Neural cell (in vitro differentiated cells): ENCODE results near the gene PDLIM1. TPM values are rescaled to one million over a fixed set of nuclear protein-coding genes. Genes with fewer than 3 reads are reported as not detected.

Experiments
- H2AFZ ChIP-seq: fragments of 200-600, 300-800 bp; sonication (generic), shearing (Covaris generic); 2 replicates; pipeline ENCODE4 v1.6.0; 2014; ENCODE audit warnings: low read depth, mild to moderate bottlenecking, antibody characterized with exemption, low read length, moderate library complexity
- H3F3A ChIP-seq: fragments of 200-600 bp; shearing (Covaris generic); 2 replicates; pipeline ENCODE4 v1.6.1; 2016; ENCODE audit warnings: mild to moderate bottlenecking, moderate library complexity, mixed read lengths, antibody characterized with exemption, low read length; ENCODE audit not compliant: insufficient read depth, poor library complexity, severe bottlenecking
- H3K27ac ChIP-seq: fragments of 200-600, 300-800 bp; sonication (generic), shearing (Covaris generic); 2 replicates; pipeline ENCODE4 v1.5.1; 2014; ENCODE audit warnings: mild to moderate bottlenecking, low read length, moderate library complexity
- H3K27me3 ChIP-seq: fragments of 300-800, 200-600 bp; sonication (generic), shearing (Covaris generic); 2 replicates; pipeline ENCODE4 v1.6.0; 2014; ENCODE audit warnings: mild to moderate bottlenecking, low read depth, low read length, moderate library complexity; ENCODE audit not compliant: insufficient read depth
- H3K36me3 ChIP-seq: fragments of 300-800, 200-600 bp; sonication (generic), shearing (Covaris generic); 2 replicates; pipeline ENCODE4 v1.5.1; 2014; ENCODE audit warnings: mild to moderate bottlenecking, antibody characterized with exemption, low read length, moderate library complexity; ENCODE audit not compliant: insufficient read depth
- H3K4me2 ChIP-seq: fragments of 300-800, 200-600 bp; sonication (generic), shearing (Covaris generic); 2 replicates; pipeline ENCODE4 v1.6.0; 2014; ENCODE audit warnings: mild to moderate bottlenecking, low read length
- H3K4me3 ChIP-seq: fragments of 300-800, 200-600 bp; sonication (generic), shearing (Covaris generic); 2 replicates; pipeline ENCODE4 v1.5.1; 2014; ENCODE audit warnings: mild to moderate bottlenecking, low read length, moderate library complexity
- H3K79me2 ChIP-seq: fragments of 200-600 bp; shearing (Covaris generic); replicated peaks from 2 replicates; pipeline ENCODE4 v1.6.0; 2014; ENCODE audit warnings: mild to moderate bottlenecking, low read length, moderate library complexity; ENCODE audit not compliant: insufficient read depth
- H3K9ac ChIP-seq: fragments of 300-800, 200-600 bp; sonication (generic), shearing (Covaris generic); 2 replicates; pipeline ENCODE4 v1.6.1; 2016; ENCODE audit warnings: mild to moderate bottlenecking, low read length, mixed read lengths
- H3K9me2 ChIP-seq: fragments of 200-600 bp; shearing (Covaris generic); 2 replicates; pipeline ENCODE4 v1.6.1; 2016; ENCODE audit warnings: mild to moderate bottlenecking, low read length, mixed read lengths; ENCODE audit not compliant: insufficient read depth
- H3K9me3 ChIP-seq: fragments of 200-600, 300-800 bp; sonication (generic), shearing (Covaris generic); 2 replicates; pipeline ENCODE4 v1.6.1; 2016; ENCODE audit warnings: mild to moderate bottlenecking, mixed run types, low read length, moderate library complexity, mixed read lengths
- H4K20me1 ChIP-seq: fragments of 200-600 bp; shearing (Covaris generic); 2 replicates; pipeline ENCODE4 v1.6.1; 2016; ENCODE audit warnings: mild to moderate bottlenecking, mixed run types; ENCODE audit not compliant: insufficient read depth
- CTCF ChIP-seq: fragments of 450-650 bp; IDR thresholded peaks from 2 replicates; pipeline ENCODE4 v1.5.1; 2014; ENCODE audit warnings: antibody characterized with exemption, mild to moderate bottlenecking, moderate library complexity; ENCODE audit not compliant: poor library complexity, severe bottlenecking
- EP300 ChIP-seq: fragments of 450-650 bp; conservative IDR thresholded peaks from 2 replicates; pipeline ENCODE4 v1.6.1; 2014; ENCODE audit warnings: antibody characterized with exemption, mild to moderate bottlenecking, moderate library complexity; ENCODE audit not compliant: poor library complexity, severe bottlenecking
- EZH2 ChIP-seq: fragments of 200-600, 300-800 bp; shearing (Covaris generic), sonication (generic); IDR thresholded peaks from 2 replicates; pipeline ENCODE4 v1.6.1; 2014; ENCODE audit warnings: antibody characterized with exemption, low read length, borderline replicate concordance, mild to moderate bottlenecking; ENCODE audit not compliant: insufficient read depth, poor library complexity, severe bottlenecking
- MXI1 ChIP-seq: fragments of 450-650 bp; conservative IDR thresholded peaks from 2 replicates; pipeline ENCODE4 v1.6.1; 2014; ENCODE audit warnings: antibody characterized with exemption, mild to moderate bottlenecking; ENCODE audit not compliant: poor library complexity, severe bottlenecking
- POLR2AphosphoS5 ChIP-seq: IDR thresholded peaks from 2 replicates; pipeline ENCODE4 v1.6.1; 2012
- RAD21 ChIP-seq: fragments of 450-650 bp; conservative IDR thresholded peaks from 2 replicates; pipeline ENCODE4 v1.6.1; 2014; ENCODE audit warnings: antibody characterized with exemption, mild to moderate bottlenecking, moderate library complexity
- SMC3 ChIP-seq: fragments of 450-650 bp; conservative IDR thresholded peaks from 2 replicates; pipeline ENCODE4 v1.6.1; 2014; ENCODE audit warnings: antibody characterized with exemption, mild to moderate bottlenecking, moderate library complexity; ENCODE audit not compliant: poor library complexity
- TAF1 ChIP-seq: IDR thresholded peaks from 2 replicates; pipeline ENCODE4 v1.6.1; 2012; ENCODE audit warnings: low read depth
- polyA plus RNA-seq: library from polyadenylated mRNA; depleted of rRNA; stranded (reverse); fragments of >200 nt; gene quantifications from 2 replicates; pipeline ENCODE4 v1.2.3, GENCODE V29; 2014
- TF ChIP-seq, protein P1 (sequence below): IDR thresholded peaks from 2 replicates; pipeline ENCODE4 v1.6.1; 2012; ENCODE audit warnings: borderline replicate concordance

The PDLIM1 gene
- polyA plus RNA-seq, 1 donor from 2014 or later = 1.0 TPM

GRCh38 chr10:95286707-95287106 is 4.1 kb downstream of the PDLIM1 start:
- Histone ChIP-seq H3K4me3 (no peak overlapping the region), H3K27ac (no peak overlapping the region), H3F3A (no peaks in the 10 kb centered on the region), H3K27me3 (peaks cover 26% of the 10 kb centered on the region), H3K9ac (no peak overlapping the region), H3K4me2 (no peak overlapping the region), H3K36me3 (no peaks in the 10 kb centered on the region), H3K9me3 (no peaks in the 10 kb centered on the region), H3K9me2 (no peaks in the 10 kb centered on the region), H2AFZ (no peak overlapping the region), H4K20me1 (no peaks in the 10 kb centered on the region), H3K79me2 (no peaks in the 10 kb centered on the region)
- no peak for TF ChIP-seq RAD21
- no peak for TF ChIP-seq SMC3
- TF ChIP-seq TAF1 = no peak
- TF ChIP-seq CTCF = no peak
- TF ChIP-seq MXI1 = no peak
- no peak for TF ChIP-seq EP300
- TF ChIP-seq EZH2 = no peak
- TF ChIP-seq, protein P1, sequence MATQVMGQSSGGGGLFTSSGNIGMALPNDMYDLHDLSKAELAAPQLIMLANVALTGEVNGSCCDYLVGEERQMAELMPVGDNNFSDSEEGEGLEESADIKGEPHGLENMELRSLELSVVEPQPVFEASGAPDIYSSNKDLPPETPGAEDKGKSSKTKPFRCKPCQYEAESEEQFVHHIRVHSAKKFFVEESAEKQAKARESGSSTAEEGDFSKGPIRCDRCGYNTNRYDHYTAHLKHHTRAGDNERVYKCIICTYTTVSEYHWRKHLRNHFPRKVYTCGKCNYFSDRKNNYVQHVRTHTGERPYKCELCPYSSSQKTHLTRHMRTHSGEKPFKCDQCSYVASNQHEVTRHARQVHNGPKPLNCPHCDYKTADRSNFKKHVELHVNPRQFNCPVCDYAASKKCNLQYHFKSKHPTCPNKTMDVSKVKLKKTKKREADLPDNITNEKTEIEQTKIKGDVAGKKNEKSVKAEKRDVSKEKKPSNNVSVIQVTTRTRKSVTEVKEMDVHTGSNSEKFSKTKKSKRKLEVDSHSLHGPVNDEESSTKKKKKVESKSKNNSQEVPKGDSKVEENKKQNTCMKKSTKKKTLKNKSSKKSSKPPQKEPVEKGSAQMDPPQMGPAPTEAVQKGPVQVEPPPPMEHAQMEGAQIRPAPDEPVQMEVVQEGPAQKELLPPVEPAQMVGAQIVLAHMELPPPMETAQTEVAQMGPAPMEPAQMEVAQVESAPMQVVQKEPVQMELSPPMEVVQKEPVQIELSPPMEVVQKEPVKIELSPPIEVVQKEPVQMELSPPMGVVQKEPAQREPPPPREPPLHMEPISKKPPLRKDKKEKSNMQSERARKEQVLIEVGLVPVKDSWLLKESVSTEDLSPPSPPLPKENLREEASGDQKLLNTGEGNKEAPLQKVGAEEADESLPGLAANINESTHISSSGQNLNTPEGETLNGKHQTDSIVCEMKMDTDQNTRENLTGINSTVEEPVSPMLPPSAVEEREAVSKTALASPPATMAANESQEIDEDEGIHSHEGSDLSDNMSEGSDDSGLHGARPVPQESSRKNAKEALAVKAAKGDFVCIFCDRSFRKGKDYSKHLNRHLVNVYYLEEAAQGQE = no peak
- no peak for TF ChIP-seq POLR2AphosphoS5

- Histone ChIP-seq H3K9ac (no peak overlapping the region), H3F3A (no peaks in the 10 kb centered on the region), H3K27ac (no peak overlapping the region), H3K9me3 (no peaks in the 10 kb centered on the region), H3K36me3 (no peaks in the 10 kb centered on the region), H3K27me3 (peaks cover 16% of the 10 kb centered on the region), H4K20me1 (no peaks in the 10 kb centered on the region), H3K4me3 (no peak overlapping the region), H3K79me2 (no peaks in the 10 kb centered on the region), H3K9me2 (no peaks in the 10 kb centered on the region), H2AFZ (no peak overlapping the region), H3K4me2 (no peak overlapping the region)
- TF ChIP-seq EP300 (no peak), CTCF (no peak), MXI1 (no peak), SMC3 (no peak), POLR2AphosphoS5 (no peak), EZH2 (no peak), TAF1 (no peak), RAD21 (no peak)
- TF ChIP-seq, protein P1 = no peak
These were observed 5.2 kb downstream of the PDLIM1 start for GRCh38 chr10:95285556-95285955.
